SK-N-SH (cell line): Measurements from ENCODE around the gene WFIKKN1.

Experiments
- CTCF ChIP-seq: fragments of 200-600 bp; sonication (generic); IDR thresholded peaks from 2 replicates; pipeline ENCODE4 v1.6.1; 2017; ENCODE audit warnings: antibody characterized with exemption, mild to moderate bottlenecking, moderate library complexity
- GABPA ChIP-seq: IDR thresholded peaks from 2 replicates; pipeline ENCODE4 v1.4.0; 2012; ENCODE audit warnings: low read depth, mild to moderate bottlenecking
- MXI1 ChIP-seq: IDR thresholded peaks from 2 replicates; pipeline ENCODE4 v1.6.1; 2012; ENCODE audit warnings: mild to moderate bottlenecking, low read depth, low read length, improper control_type of control experiment
- NFIC ChIP-seq: IDR thresholded peaks from 2 replicates; pipeline ENCODE4 v1.4.0; 2012; ENCODE audit warnings: borderline replicate concordance
- POLR2AphosphoS5 ChIP-seq: IDR thresholded peaks from 2 replicates; pipeline ENCODE4 v1.6.1; 2012; ENCODE audit warnings: low read depth, low read length
- RAD21 ChIP-seq: IDR thresholded peaks from 2 replicates; pipeline ENCODE4 v1.6.1; 2012; ENCODE audit warnings: mild to moderate bottlenecking, low read length
- RCOR1 ChIP-seq: fragments of 150-350 bp; IDR thresholded peaks from 2 replicates; pipeline ENCODE4 v1.6.1; 2017; ENCODE audit warnings: antibody characterized with exemption, low read length
- SIN3A ChIP-seq: IDR thresholded peaks from 2 replicates; pipeline ENCODE4 v1.6.1; 2012; ENCODE audit warnings: low read depth, mild to moderate bottlenecking, low read length, moderate library complexity, borderline replicate concordance
- TEAD4 ChIP-seq: IDR thresholded peaks from 2 replicates; pipeline ENCODE4 v1.4.0; 2012; ENCODE audit warnings: mild to moderate bottlenecking, borderline replicate concordance; ENCODE audit not compliant: insufficient read depth
- YY1 ChIP-seq: IDR thresholded peaks from 2 replicates; pipeline ENCODE4 v1.4.0; 2012; ENCODE audit warnings: low read depth, mild to moderate bottlenecking

GRCh38 chr16:651844-652243 is 21.1 kb downstream of the WFIKKN1 start:
- TF ChIP-seq CTCF, result no peak
- TF ChIP-seq POLR2AphosphoS5, result no peak
- TF ChIP-seq TEAD4, result no peak
- TF ChIP-seq MXI1, result no peak
- TF ChIP-seq GABPA, result no peak
- TF ChIP-seq RAD21, result no peak
- TF ChIP-seq SIN3A, result no peak
- TF ChIP-seq YY1, result no peak
- no peak for TF ChIP-seq RCOR1
- TF ChIP-seq NFIC, result no peak
